RWPE2 (cell line): Measurements from ENCODE around the gene DEFB132.

Source experiments
- ATAC-seq: fragments of 200-7000 bp; cut with Tn5 transposase; 3 replicates; pipeline ENCODE4 v1.9.1; 2021; ENCODE audit warnings: low read depth
- DNase-seq: peaks from one replicate; pipeline ENCODE4 v3.0.0-alpha.2; 2020; ENCODE audit warnings: low spot score
- H3K27ac ChIP-seq: fragments of 450-650 bp; 2 replicates; pipeline ENCODE4 v1.5.1; 2017; ENCODE audit warnings: mild to moderate bottlenecking; ENCODE audit not compliant: poor library complexity, severe bottlenecking
- H3K27me3 ChIP-seq: fragments of 250-450 bp; sonication (Bioruptor Pico); 2 replicates; pipeline ENCODE4 v1.5.1; 2021; ENCODE audit warnings: mild to moderate bottlenecking, moderate library complexity; ENCODE audit not compliant: insufficient read depth, poor library complexity, severe bottlenecking
- H3K36me3 ChIP-seq: fragments of 250-450 bp; sonication (Bioruptor Pico); 2 replicates; pipeline ENCODE4 v1.5.1; 2020; ENCODE audit warnings: low read depth, mild to moderate bottlenecking, moderate library complexity
- H3K4me1 ChIP-seq: fragments of 250-450 bp; sonication (Bioruptor Pico); 2 replicates; pipeline ENCODE4 v1.5.1; 2021; ENCODE audit warnings: mild to moderate bottlenecking, moderate library complexity; ENCODE audit not compliant: insufficient read depth, poor library complexity, severe bottlenecking
- H3K4me3 ChIP-seq: fragments of 250-450 bp; sonication (Bioruptor Pico); 2 replicates; pipeline ENCODE4 v1.5.1; 2021; ENCODE audit warnings: mild to moderate bottlenecking, moderate library complexity; ENCODE audit not compliant: severe bottlenecking
- H3K9me3 ChIP-seq: fragments of 250-450 bp; sonication (Bioruptor Pico); 2 replicates; pipeline ENCODE4 v1.5.1; 2021; ENCODE audit warnings: mild to moderate bottlenecking, moderate library complexity; ENCODE audit not compliant: severe bottlenecking
- CTCF ChIP-seq: fragments of 450-650 bp; IDR thresholded peaks from one replicate; pipeline ENCODE4 v1.5.1; 2017; ENCODE audit warnings: mild to moderate bottlenecking, moderate library complexity; ENCODE audit not compliant: poor library complexity, severe bottlenecking

Gene DEFB132

GRCh38 chr20:300345-300990 lies 42.9 kb downstream of the DEFB132 start:
- Histone ChIP-seq H3K36me3 (peaks cover 15% of the 10 kb centered on the region), H3K9me3 (no peaks in the 10 kb centered on the region), H3K27me3 (no peaks in the 10 kb centered on the region), H3K27ac (peak overlapping the region; percentile 92), H3K4me1 (peaks cover 12% of the 10 kb centered on the region), H3K4me3 (no peak overlapping the region)
- TF ChIP-seq CTCF, result no peak
- no peak for DNase-seq
- ATAC-seq, result no peak

- Histone ChIP-seq H3K36me3 (peaks cover 15% of the 10 kb centered on the region), H3K4me3 (no peak overlapping the region), H3K27me3 (no peaks in the 10 kb centered on the region), H3K4me1 (peaks cover 9% of the 10 kb centered on the region), H3K27ac (no peak overlapping the region), H3K9me3 (no peaks in the 10 kb centered on the region)
- no peak for DNase-seq
- no peak for TF ChIP-seq CTCF
- ATAC-seq, result no peak
Observed at GRCh38 chr20:301886-302848, 44.6 kb downstream of the DEFB132 start.

- Histone ChIP-seq H3K27ac (no peak overlapping the region), H3K4me1 (peaks cover 15% of the 10 kb centered on the region), H3K36me3 (no peaks in the 10 kb centered on the region), H3K27me3 (no peaks in the 10 kb centered on the region), H3K4me3 (no peak overlapping the region), H3K9me3 (no peaks in the 10 kb centered on the region)
- ATAC-seq, result no peak
- no peak for DNase-seq
- no peak for TF ChIP-seq CTCF
Observed at GRCh38 chr20:305745-306144, 48.2 kb downstream of the DEFB132 start.

GRCh38 chr20:308427-309038 lies 51.0 kb downstream of the DEFB132 start:
- TF ChIP-seq CTCF, result no peak
- Histone ChIP-seq H3K36me3 (no peaks in the 10 kb centered on the region), H3K9me3 (no peaks in the 10 kb centered on the region), H3K27me3 (no peaks in the 10 kb centered on the region), H3K4me1 (peaks cover 19% of the 10 kb centered on the region), H3K27ac (peak overlapping the region; percentile 72), H3K4me3 (no peak overlapping the region)
- DNase-seq, result no peak
- ATAC-seq, result peak; percentile 63
